Measurements from ENCODE around the gene EFNA3.

Gene EFNA3

GRCh38 chr1:155120253-155120652, 41.6 kb downstream of the EFNA3 start:
- no peak for TF ChIP-seq CTCF (IDR thresholded peaks at IDR 0.05)

GRCh38 chr1:155121249-155121648, 42.6 kb downstream of the EFNA3 start:
- no peak for TF ChIP-seq CTCF (IDR thresholded peaks at IDR 0.05)

- no peak for TF ChIP-seq CTCF (IDR thresholded peaks at IDR 0.05)
These were observed 43.7 kb downstream of the EFNA3 start for GRCh38 chr1:155122308-155122707.

- no peak for TF ChIP-seq CTCF (IDR thresholded peaks at IDR 0.05)
These were observed 45.2 kb downstream of the EFNA3 start for GRCh38 chr1:155123801-155124200.

GRCh38 chr1:155124503-155125463, 46.1 kb downstream of the EFNA3 start:
- TF ChIP-seq CTCF (IDR thresholded peaks at IDR 0.05): no peak

GRCh38 chr1:155125511-155125945, 46.9 kb downstream of the EFNA3 start:
- no peak for TF ChIP-seq CTCF (IDR thresholded peaks at IDR 0.05)

- no peak for TF ChIP-seq CTCF (IDR thresholded peaks at IDR 0.05)
These were observed 47.4 kb downstream of the EFNA3 start for GRCh38 chr1:155125946-155126555.
